B cell (primary cell): ENCODE measurements around the gene BLOC1S6. TPM values are rescaled to one million over a fixed set of nuclear protein-coding genes. Genes with fewer than 3 reads are reported as not detected.
A peak's percentile ranks its signal among the peaks of the same experiment; 100 is the strongest.

Source experiments
- ATAC-seq: fragments of 200-7000 bp; cut with Tn5 transposase; one replicate; pipeline ENCODE4 v1.10.0; 2021; ENCODE audit warnings: low read depth, mild to moderate bottlenecking, moderate number of reproducible peaks, moderate library complexity
- CTCF ChIA-PET: fragments of 350-600 bp; sonication (Branson Sonifier 250); formaldehyde crosslinking; loops from one replicate; lab custom pipeline; 2021; ENCODE audit warnings: antibody characterized with exemption, inconsistent platforms; lab: Charles Lee
- POLR2A ChIA-PET: fragments of 350-600 bp; sonication (Branson Sonifier 250); formaldehyde crosslinking; loops from one replicate; lab custom pipeline; 2021; ENCODE audit warnings: antibody characterized with exemption; lab: Charles Lee
- DNase-seq: peaks from one replicate; pipeline ENCODE4 v3.0.0; 2013
- H2AFZ ChIP-seq: 2 replicates; pipeline ENCODE4 v1.6.1; 2012; ENCODE audit warnings: mild to moderate bottlenecking, low read depth, low read length; ENCODE audit not compliant: insufficient read depth, poor library complexity, severe bottlenecking
- H3K27ac ChIP-seq, 2 donors: 1 replicate in 1 of 2; 2 replicates in 1 of 2; pipeline ENCODE4 v1.5.1; 2012 to 2013; ENCODE audit warnings: low read length in 2 of 2, mild to moderate bottlenecking in 2 of 2, moderate library complexity in 1 of 2
- H3K27me3 ChIP-seq, 4 experiments: fragments of 200-600 bp in 1 of 4; sonication (generic) in 1 of 4; replicated peaks in 1 of 4; 1 replicate in 2 of 4; 2 replicates in 2 of 4; pipeline versions ENCODE4 v1.6.1 to v1.7.0; 2013 to 2016; ENCODE audit warnings: low read length in 3 of 4, mild to moderate bottlenecking in 2 of 4, mixed read lengths in 1 of 4, moderate library complexity in 1 of 4; ENCODE audit not compliant: insufficient read depth in 4 of 4, control insufficient read depth in 3 of 4; ENCODE audit errors: control extremely low read depth in 1 of 4
- H3K36me3 ChIP-seq, 2 experiments: replicated peaks in 1 of 2; 1 replicate in 1 of 2; 2 replicates in 1 of 2; pipeline versions ENCODE4 v1.6.1 to v1.7.1; 2013; ENCODE audit warnings: low read length in 1 of 2; ENCODE audit not compliant: insufficient read depth in 2 of 2, control insufficient read depth in 1 of 2; ENCODE audit errors: control extremely low read depth in 1 of 2, extremely low read depth in 1 of 2
- H3K4me1 ChIP-seq, 2 donors: fragments of 200-600 bp in 1 of 2; sonication (generic) in 1 of 2; 1 replicate in 1 of 2; 2 replicates in 1 of 2; pipeline versions ENCODE4 v1.5.1 to v1.6.1; 2013 to 2017; ENCODE audit warnings: low read length in 2 of 2; ENCODE audit not compliant: control insufficient read depth in 2 of 2, insufficient read depth in 2 of 2
- H3K4me2 ChIP-seq: replicated peaks from 2 replicates; pipeline ENCODE3; 2012; ENCODE audit warnings: mild to moderate bottlenecking, low read depth, low read length; ENCODE audit not compliant: poor library complexity, severe bottlenecking
- H3K4me3 ChIP-seq, 5 experiments: fragments of 200-600 bp in 1 of 5; sonication (generic) in 1 of 5; 1 replicate in 3 of 5; 2 replicates in 2 of 5; pipeline versions ENCODE4 v1.5.1 to v1.7.0; 2011 to 2016; ENCODE audit warnings: low read length in 4 of 5, mild to moderate bottlenecking in 4 of 5, low read depth in 2 of 5, control low read depth in 1 of 5, moderate library complexity in 1 of 5; ENCODE audit not compliant: insufficient read depth in 1 of 5; ENCODE audit errors: control extremely low read depth in 1 of 5, extremely low read depth in 1 of 5
- H3K79me2 ChIP-seq: fragments of 200-600 bp; sonication (generic); one replicate; pipeline ENCODE4 v1.6.0; 2016; ENCODE audit warnings: low read length; ENCODE audit not compliant: control insufficient read depth, insufficient read depth
- H3K9ac ChIP-seq: fragments of 200-600 bp; sonication (generic); 2 replicates; pipeline ENCODE4 v1.6.1; 2017; ENCODE audit warnings: mild to moderate bottlenecking, low read length, moderate library complexity
- H3K9me3 ChIP-seq, 3 donors: one replicate each; pipeline versions ENCODE4 v1.6.1 to v1.7.1; 2013; ENCODE audit warnings: low read length in 2 of 3; ENCODE audit not compliant: control insufficient read depth in 2 of 3, insufficient read depth in 1 of 3; ENCODE audit errors: control extremely low read depth in 1 of 3
- H4K20me1 ChIP-seq: 2 replicates; pipeline ENCODE4 v1.6.0; 2012; ENCODE audit warnings: mild to moderate bottlenecking, low read length; ENCODE audit not compliant: insufficient read depth, control insufficient read depth, poor library complexity, severe bottlenecking
- H3K27ac Mint-ChIP-seq: one replicate; pipeline ENCODE4 v1.8.0; 2021; ENCODE audit warnings: mixed read lengths
- H3K27me3 Mint-ChIP-seq: one replicate; pipeline ENCODE4 v1.8.0; 2021; ENCODE audit warnings: mixed read lengths
- H3K4me1 Mint-ChIP-seq: one replicate; pipeline ENCODE4 v1.8.0; 2021; ENCODE audit warnings: mixed read lengths
- H3K4me3 Mint-ChIP-seq: one replicate; pipeline ENCODE4 v1.8.0; 2021; ENCODE audit warnings: mixed read lengths
- H3K9me3 Mint-ChIP-seq: one replicate; pipeline ENCODE4 v1.8.0; 2022; ENCODE audit warnings: mixed read lengths; ENCODE audit not compliant: insufficient read depth
- CTCF ChIP-seq: fragments of 200-600 bp; IDR thresholded peaks from one replicate; pipeline ENCODE4 v1.8.0; 2022; ENCODE audit warnings: antibody characterized with exemption, mild to moderate bottlenecking
- EZH2 ChIP-seq: IDR thresholded peaks from 2 replicates; pipeline ENCODE4 v1.6.1; 2012; ENCODE audit warnings: borderline replicate concordance, low read depth, mild to moderate bottlenecking, moderate library complexity, low read length; ENCODE audit not compliant: insufficient read depth, poor library complexity, severe bottlenecking
- WGBS: methylation state at CpG from one replicate; pipeline ENCODE4 v1.1.5; 2013; ENCODE audit warnings: missing lambda C conversion rate; ENCODE audit not compliant: insufficient coverage; 5-methylcytosine and 5-hydroxymethylcytosine counted together
- intact Hi-C: fragments of 100-400 bp; cut with micrococcal nuclease; formaldehyde crosslinking; loops from one replicate; pipeline ENCODE4 v1.10.0; 2022
- polyA plus RNA-seq: library from polyadenylated mRNA; depleted of rRNA; stranded (reverse); fragments of >200 nt; gene quantifications from 2 replicates; pipeline ENCODE4 v1.2.3, GENCODE V29; 2012
- total RNA-seq, 2 donors: library from RNA; stranded (reverse); fragments of 120-200 nt in 1 of 2; gene quantifications; 1 replicate in 1 of 2; 2 replicates in 1 of 2; pipeline versions ENCODE4 v1.2.3 to v1.2.4, GENCODE V29; 2013 to 2022

BLOC1S6 gene
- total and polyA plus RNA-seq, 2 donors (not counting 1 experiment from before 2014, with no cell fraction given), result 12.4 to 60.8 TPM

DNA sequence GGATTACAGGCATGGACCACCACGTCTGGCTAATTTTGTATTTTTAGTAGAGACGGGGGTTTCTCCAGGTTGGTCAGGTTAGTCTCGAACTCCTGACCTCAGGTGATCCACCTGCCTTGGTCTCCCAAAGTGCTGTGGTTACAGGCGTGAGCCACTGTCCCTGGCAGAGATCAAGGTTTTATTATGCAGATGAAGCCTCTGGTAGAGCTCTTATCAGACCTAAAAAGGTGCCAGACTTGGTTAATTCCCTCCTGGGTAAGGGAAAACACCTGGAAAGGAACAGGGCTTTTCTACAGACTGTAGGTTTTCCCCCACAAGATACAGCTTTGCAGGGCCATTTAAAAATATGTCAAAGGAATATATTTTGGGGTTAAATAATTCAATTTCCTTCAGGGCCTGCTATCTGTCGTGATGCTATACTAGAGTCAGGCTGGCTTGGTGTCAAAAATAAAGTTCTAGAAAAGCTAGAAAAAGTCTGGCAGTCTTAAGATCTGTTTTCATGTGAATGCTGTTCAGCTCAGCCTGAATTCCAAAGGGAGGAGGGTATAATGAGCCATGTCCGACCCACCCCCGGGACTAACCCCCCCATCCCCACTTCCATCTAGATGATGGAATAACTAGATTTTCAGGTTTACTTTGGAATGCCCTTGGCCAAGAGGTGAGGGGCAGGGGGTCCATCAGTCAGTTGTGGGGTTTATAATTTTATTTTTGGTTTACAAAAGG lies 1.9 kb upstream of the BLOC1S6 start:
- H3K36me3 ChIP-seq, result no peaks in the 10 kb centered on the region
- peaks cover 22 to 29% of the 10 kb centered on the region in 2 donors for H3K4me1 ChIP-seq
- H3K4me2 ChIP-seq, result no peak overlapping the region
- no peak overlapping the region for H3K9ac ChIP-seq
- peaks cover 26% of the 10 kb centered on the region for H3K79me2 ChIP-seq
- Mint-ChIP-seq H3K9me3 (no peaks in the 10 kb centered on the region), H3K4me1 (peaks cover 38% of the 10 kb centered on the region), H3K27ac (peak overlapping the region; percentile 100), H3K27me3 (no peaks in the 10 kb centered on the region), H3K4me3 (no peak overlapping the region)
- ChIA-PET POLR2A (interaction anchor here (0.7 kb wide), 1 partner anchor 417 kb away, joined by 3 read pairs; no protein-coding TSS in a partner anchor), CTCF (interaction anchor here (0.6 to 6.0 kb wide), 3 partner anchors 28 to 1307 kb away, joined by 4 to 64 read pairs (median 5); no protein-coding TSS in a partner anchor)
- ATAC-seq (no peak), DNase-seq (no peak)
- no peak for TF ChIP-seq EZH2
- H4K20me1 ChIP-seq, result no peaks in the 10 kb centered on the region
- peak overlapping the region in 1 of 2 donors; percentile 98 for H3K27ac ChIP-seq
- H3K27me3 ChIP-seq, result no peaks in the 10 kb centered on the region
- intact Hi-C loops, result no loop called here
- WGBS, result 81% methylated on average over 5 of the region's 7 CpGs
- no peaks in the 10 kb centered on the region for H3K9me3 ChIP-seq
- H2AFZ ChIP-seq, result no peak overlapping the region
- no peak overlapping the region for H3K4me3 ChIP-seq

DNA sequence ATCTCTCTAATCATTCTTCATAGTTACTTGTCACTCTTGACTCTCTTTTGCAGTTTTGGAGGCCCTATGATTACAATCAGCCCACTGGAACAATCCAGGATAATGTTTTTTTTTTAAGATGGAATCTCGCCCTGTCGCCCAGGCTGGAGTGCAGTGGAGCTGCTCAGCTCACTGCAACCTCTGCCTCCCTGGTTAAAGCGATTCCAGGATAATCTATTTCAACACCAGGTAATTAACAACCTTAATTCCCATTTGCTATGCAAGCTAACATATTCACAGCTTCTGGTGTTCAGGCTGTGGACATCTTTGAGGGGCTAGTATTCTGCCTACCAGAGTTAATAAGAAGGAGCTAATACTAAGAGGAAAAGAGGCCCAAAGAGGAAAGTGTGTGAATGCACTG lies 1.1 kb upstream of the BLOC1S6 start:
- H3K9ac ChIP-seq, result peak overlapping the region; percentile 96
- no peaks in the 10 kb centered on the region for H3K27me3 ChIP-seq
- peak overlapping the region; percentile 91 for H2AFZ ChIP-seq
- POLR2A ChIA-PET, result interaction anchor here (0.7 to 2.3 kb wide), 5 partner anchors 12 to 386 kb away, joined by 3 to 10 read pairs (median 3); a partner anchor contains a TSS
- H3K27ac ChIP-seq, result peak overlapping the region; percentile 98 to 99
- H4K20me1 ChIP-seq, result peaks cover under 1% of the 10 kb centered on the region
- CTCF ChIA-PET, result interaction anchor here (0.9 to 6.0 kb wide), 11 partner anchors 13 to 468 kb away, joined by 3 to 64 read pairs (median 4); a partner anchor contains a TSS
- TF ChIP-seq CTCF (no peak), EZH2 (no peak)
- peaks cover 35% of the 10 kb centered on the region for H3K79me2 ChIP-seq
- H3K4me2 ChIP-seq, result peak overlapping the region; percentile 75
- no peaks in the 10 kb centered on the region for H3K9me3 Mint-ChIP-seq
- peaks cover 22 to 29% of the 10 kb centered on the region in 2 donors for H3K4me1 ChIP-seq
- no CpG with 5 or more reads among the region's 3 CpGs for WGBS
- intact Hi-C loops, result loop anchor here (2.0 kb wide), 1 partner anchor 183 kb away; a partner anchor contains a TSS
- H3K4me1 Mint-ChIP-seq, result peaks cover 43% of the 10 kb centered on the region
- H3K27ac Mint-ChIP-seq, result peak overlapping the region; percentile 100
- H3K36me3 ChIP-seq, result no peaks in the 10 kb centered on the region
- ATAC-seq (no peak), DNase-seq (no peak)
- H3K9me3 ChIP-seq, result no peaks in the 10 kb centered on the region
- peak overlapping the region; percentile 100 for H3K4me3 Mint-ChIP-seq
- peak overlapping the region; percentile 52 to 98 (median 87) for H3K4me3 ChIP-seq
- H3K27me3 Mint-ChIP-seq, result no peaks in the 10 kb centered on the region
